HG03039 (cell line): ENCODE measurements around the gene HOGA1.

Experiments
- ATAC-seq: cut with Tn5 transposase; IDR thresholded peaks from one replicate; pipeline ENCODE4 v1.9.1; 2021; ENCODE audit warnings: mild to moderate bottlenecking, moderate library complexity; ENCODE audit not compliant: unreplicated experiment

Gene HOGA1

GRCh38 chr10:97584060-97584797 is at the start of gene HOGA1:
HOGA1 (plus strand) TSS chr10:97584389; CDS start chr10:97584704, 315 bp downstream.
- ATAC-seq = no peak

GRCh38 chr10:97534746-97535367 is 49.3 kb upstream of the HOGA1 start:
- ATAC-seq = no peak

GRCh38 chr10:97537186-97537869 is 46.9 kb upstream of the HOGA1 start:
- ATAC-seq = no peak

GRCh38 chr10:97538411-97538810 is 45.8 kb upstream of the HOGA1 start:
- ATAC-seq = no peak

- no peak for ATAC-seq
These were observed 45.4 kb upstream of the HOGA1 start for GRCh38 chr10:97538839-97539238.

- ATAC-seq = no peak
These were observed 44.5 kb upstream of the HOGA1 start for GRCh38 chr10:97539523-97540200.

- no peak for ATAC-seq
These were observed 43.3 kb upstream of the HOGA1 start for GRCh38 chr10:97540669-97541500.

GRCh38 chr10:97542169-97543024 is 41.8 kb upstream of the HOGA1 start:
- no peak for ATAC-seq

GRCh38 chr10:97543025-97543546 is 41.1 kb upstream of the HOGA1 start:
- ATAC-seq = no peak

GRCh38 chr10:97546456-97547270 is 37.5 kb upstream of the HOGA1 start:
- no peak for ATAC-seq

GRCh38 chr10:97547271-97547600 is 37.0 kb upstream of the HOGA1 start:
- no peak for ATAC-seq

- ATAC-seq = no peak
These were observed 36.2 kb upstream of the HOGA1 start for GRCh38 chr10:97547962-97548361.

GRCh38 chr10:97548828-97549455 is 35.2 kb upstream of the HOGA1 start:
- ATAC-seq = no peak

GRCh38 chr10:97549587-97550322 is 34.4 kb upstream of the HOGA1 start:
- no peak for ATAC-seq

GRCh38 chr10:97550336-97551149 is 33.6 kb upstream of the HOGA1 start:
- no peak for ATAC-seq

- ATAC-seq = no peak
These were observed 32.9 kb upstream of the HOGA1 start for GRCh38 chr10:97551271-97551670.

GRCh38 chr10:97553575-97554031 is 30.6 kb upstream of the HOGA1 start:
- no peak for ATAC-seq
